ENCODE results near the gene DOCK9. TPM values are rescaled to one million over a fixed set of nuclear protein-coding genes. Genes with fewer than 3 reads are reported as not detected.

The DOCK9 gene
- polyA plus RNA-seq, 3 donors = 0.01 TPM; not detected in 2

DNA sequence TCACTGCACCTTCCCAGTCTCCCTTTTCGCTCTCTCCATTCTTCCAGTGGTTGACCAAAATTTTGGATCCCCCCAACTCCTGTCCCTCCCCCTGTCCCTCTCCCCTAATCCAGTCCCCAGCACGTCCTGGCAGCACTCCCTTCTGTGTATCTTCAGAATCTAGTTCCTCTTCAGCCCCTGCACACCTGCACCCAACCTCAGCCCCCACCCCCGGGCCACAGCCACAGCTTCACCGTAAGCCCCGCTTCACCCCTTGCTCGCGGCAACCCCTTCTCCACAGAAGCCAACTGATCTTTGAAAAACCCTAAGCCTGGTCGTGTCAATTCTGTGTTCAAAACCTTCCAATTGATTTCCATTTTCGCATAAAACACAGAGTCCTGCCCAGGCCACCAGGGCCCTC, 189.9 kb downstream of the DOCK9 start:
- Histone ChIP-seq H3K27me3 (ENCODE audit: control insufficient read depth in 2 of 2, insufficient read depth in 2 of 2, low read length in 2 of 2) (no peaks in the 10 kb centered on the region), H4K20me1 (ENCODE audit: insufficient read depth, low read length) (no peaks in the 10 kb centered on the region), H3K4me1 (ENCODE audit: control insufficient read depth in 1 of 2, insufficient read depth in 2 of 2, low read length in 2 of 2) (no peaks in the 10 kb centered on the region), H3K79me2 (ENCODE audit: insufficient read depth, low read length) (no peaks in the 10 kb centered on the region), H2AFZ (ENCODE audit: insufficient read depth, low read depth, low read length, poor library complexity, severe bottlenecking) (no peak overlapping the region), H3K36me3 (replicated peaks in 1 of 2; ENCODE audit: control insufficient read depth in 1 of 2, insufficient read depth in 2 of 2, low read length in 2 of 2) (no peaks in the 10 kb centered on the region), H3K4me2 (replicated peaks; ENCODE audit: extremely low read depth, low read length, poor library complexity, severe bottlenecking) (no peak overlapping the region), H3K9me3 (replicated peaks in 1 of 2; ENCODE audit: control insufficient read depth in 1 of 2, insufficient read depth in 1 of 2, low read length in 2 of 2) (no peaks in the 10 kb centered on the region), H3K4me3 (replicated peaks in 1 of 3; ENCODE audit: low read depth in 2 of 3, low read length in 3 of 3) (no peak overlapping the region), H3K27ac (ENCODE audit: low read depth in 1 of 2, low read length in 2 of 2) (no peak overlapping the region), H3K9ac (ENCODE audit: insufficient read depth, low read length, poor library complexity, severe bottlenecking) (no peak overlapping the region)
- intact Hi-C loops (cut with micrococcal nuclease) = no loop called here
- Mint-ChIP-seq H3K27me3 (ENCODE audit: low read depth in 3 of 3) (peaks cover 1 to 22% (median 8%) of the 10 kb centered on the region in 3 donors), H3K4me3 (no peak overlapping the region), H3K27ac (no peak overlapping the region), H3K36me3 (no peaks in the 10 kb centered on the region), H3K9me3 (peaks cover 0 to 4% (median 0%) of the 10 kb centered on the region in 7 donors), H3K4me1 (no peaks in the 10 kb centered on the region)
- TF ChIP-seq, protein P1, sequence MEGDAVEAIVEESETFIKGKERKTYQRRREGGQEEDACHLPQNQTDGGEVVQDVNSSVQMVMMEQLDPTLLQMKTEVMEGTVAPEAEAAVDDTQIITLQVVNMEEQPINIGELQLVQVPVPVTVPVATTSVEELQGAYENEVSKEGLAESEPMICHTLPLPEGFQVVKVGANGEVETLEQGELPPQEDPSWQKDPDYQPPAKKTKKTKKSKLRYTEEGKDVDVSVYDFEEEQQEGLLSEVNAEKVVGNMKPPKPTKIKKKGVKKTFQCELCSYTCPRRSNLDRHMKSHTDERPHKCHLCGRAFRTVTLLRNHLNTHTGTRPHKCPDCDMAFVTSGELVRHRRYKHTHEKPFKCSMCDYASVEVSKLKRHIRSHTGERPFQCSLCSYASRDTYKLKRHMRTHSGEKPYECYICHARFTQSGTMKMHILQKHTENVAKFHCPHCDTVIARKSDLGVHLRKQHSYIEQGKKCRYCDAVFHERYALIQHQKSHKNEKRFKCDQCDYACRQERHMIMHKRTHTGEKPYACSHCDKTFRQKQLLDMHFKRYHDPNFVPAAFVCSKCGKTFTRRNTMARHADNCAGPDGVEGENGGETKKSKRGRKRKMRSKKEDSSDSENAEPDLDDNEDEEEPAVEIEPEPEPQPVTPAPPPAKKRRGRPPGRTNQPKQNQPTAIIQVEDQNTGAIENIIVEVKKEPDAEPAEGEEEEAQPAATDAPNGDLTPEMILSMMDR (IDR thresholded peaks at IDR 0.05) = no peak
- WGBS (ENCODE audit: insufficient coverage) = 74% methylated on average over 9 of the region's 9 CpGs
- no peak for DNase-seq

DNA sequence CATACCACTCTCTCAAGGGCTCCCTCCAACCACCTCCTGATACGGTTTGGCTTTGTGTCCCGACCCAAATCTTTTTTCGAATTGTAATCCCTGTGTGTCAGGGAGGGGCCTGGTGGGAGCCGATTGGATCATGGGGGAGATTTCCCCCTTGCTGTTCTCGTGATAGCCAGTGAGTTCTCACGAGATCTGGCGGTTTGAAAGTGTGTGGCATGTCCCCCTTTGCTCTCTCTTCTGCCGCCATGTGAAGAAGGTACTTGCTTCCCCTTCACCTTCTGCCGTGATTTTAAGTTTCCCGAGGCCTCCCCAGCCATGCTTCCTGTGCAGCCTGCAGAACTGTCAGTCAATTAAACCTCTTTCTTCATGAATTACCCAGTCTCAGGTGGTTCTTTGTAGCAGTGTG, 190.7 kb downstream of the DOCK9 start:
- Histone ChIP-seq H3K36me3 (replicated peaks in 1 of 2; ENCODE audit: control insufficient read depth in 1 of 2, insufficient read depth in 2 of 2, low read length in 2 of 2) (no peaks in the 10 kb centered on the region), H3K4me3 (replicated peaks in 1 of 3; ENCODE audit: low read depth in 2 of 3, low read length in 3 of 3) (no peak overlapping the region), H3K9me3 (replicated peaks in 1 of 2; ENCODE audit: control insufficient read depth in 1 of 2, insufficient read depth in 1 of 2, low read length in 2 of 2) (no peaks in the 10 kb centered on the region), H3K9ac (ENCODE audit: insufficient read depth, low read length, poor library complexity, severe bottlenecking) (no peak overlapping the region), H2AFZ (ENCODE audit: insufficient read depth, low read depth, low read length, poor library complexity, severe bottlenecking) (no peak overlapping the region), H3K27ac (ENCODE audit: low read depth in 1 of 2, low read length in 2 of 2) (no peak overlapping the region), H3K4me2 (replicated peaks; ENCODE audit: extremely low read depth, low read length, poor library complexity, severe bottlenecking) (no peak overlapping the region), H4K20me1 (ENCODE audit: insufficient read depth, low read length) (no peaks in the 10 kb centered on the region), H3K79me2 (ENCODE audit: insufficient read depth, low read length) (no peaks in the 10 kb centered on the region), H3K27me3 (ENCODE audit: control insufficient read depth in 2 of 2, insufficient read depth in 2 of 2, low read length in 2 of 2) (no peaks in the 10 kb centered on the region), H3K4me1 (ENCODE audit: control insufficient read depth in 1 of 2, insufficient read depth in 2 of 2, low read length in 2 of 2) (no peaks in the 10 kb centered on the region)
- intact Hi-C loops (cut with micrococcal nuclease) = no loop called here
- Mint-ChIP-seq H3K4me1 (no peaks in the 10 kb centered on the region), H3K9me3 (peaks cover 0 to 4% (median 0%) of the 10 kb centered on the region in 7 donors), H3K27ac (no peak overlapping the region), H3K27me3 (ENCODE audit: low read depth in 3 of 3) (peaks cover 5 to 21% (median 11%) of the 10 kb centered on the region in 3 donors), H3K36me3 (no peaks in the 10 kb centered on the region), H3K4me3 (no peak overlapping the region)
- TF ChIP-seq, protein P1 (IDR thresholded peaks at IDR 0.05) = no peak
- 60% methylated on average over 1 of the region's 10 CpGs for WGBS (ENCODE audit: insufficient coverage)
- no peak for DNase-seq

Data from CD14-positive monocyte (primary cell).